Measurements from ENCODE around the gene GRIK1. TPM values are rescaled to one million over a fixed set of nuclear protein-coding genes. Genes with fewer than 3 reads are reported as not detected.

GRIK1 gene
- total and polyA plus RNA-seq, 12 donors: not detected

- TF ChIP-seq CTCF (IDR thresholded peaks at IDR 0.05): no peak
- Histone ChIP-seq H3K36me3 (no peaks in the 10 kb centered on the region), H3K27me3 (peaks cover 0 to 9% (median 0%) of the 10 kb centered on the region in 7 donors), H3K4me3 (no peak overlapping the region), H3K9me3 (no peaks in the 10 kb centered on the region), H3K4me1 (no peaks in the 10 kb centered on the region), H3K27ac (no peak overlapping the region)
- ATAC-seq: no peak
- intact Hi-C loops (cut with DNase I): loop anchor here in 1 of 10 donors (5.0 kb wide), 1 partner anchor 118 kb away; no protein-coding TSS in a partner anchor
- WGBS, 2 donors: 42 to 52% methylated on average over 3 of the region's 3 CpGs
- no peak for DNase-seq
Observed at GRCh38 chr21:29800056-29800455, 139.7 kb downstream of the GRIK1 start.

GRCh38 chr21:29798840-29799239, 141.0 kb downstream of the GRIK1 start:
- intact Hi-C loops (cut with DNase I): no loop called here
- no peak for ATAC-seq
- H3K36me3 ChIP-seq: no peaks in the 10 kb centered on the region
- H3K4me1 ChIP-seq: no peaks in the 10 kb centered on the region
- no peak for DNase-seq
- WGBS, 2 donors: 62% methylated on average over 3 of the region's 3 CpGs
- TF ChIP-seq CTCF (IDR thresholded peaks at IDR 0.05): no peak
- no peak overlapping the region for H3K27ac ChIP-seq
- no peak overlapping the region for H3K4me3 ChIP-seq
- H3K27me3 ChIP-seq: peaks cover 0 to 9% (median 0%) of the 10 kb centered on the region in 7 donors
- no peaks in the 10 kb centered on the region for H3K9me3 ChIP-seq

- 56 to 63% methylated on average over 3 of the region's 3 CpGs for WGBS, 2 donors
- no peaks in the 10 kb centered on the region for H3K36me3 ChIP-seq
- ATAC-seq: no peak
- H3K27me3 ChIP-seq: peaks cover 0 to 9% (median 0%) of the 10 kb centered on the region in 7 donors
- intact Hi-C loops (cut with DNase I): no loop called here
- H3K9me3 ChIP-seq: no peaks in the 10 kb centered on the region
- no peaks in the 10 kb centered on the region for H3K4me1 ChIP-seq
- H3K27ac ChIP-seq: no peak overlapping the region
- no peak for TF ChIP-seq CTCF (IDR thresholded peaks at IDR 0.05)
- no peak for DNase-seq
- no peak overlapping the region for H3K4me3 ChIP-seq
Observed at GRCh38 chr21:29797155-29797554, 142.6 kb downstream of the GRIK1 start.

- Histone ChIP-seq H3K36me3 (no peaks in the 10 kb centered on the region), H3K4me3 (no peak overlapping the region), H3K27ac (no peak overlapping the region), H3K27me3 (peaks cover 0 to 6% (median 0%) of the 10 kb centered on the region in 7 donors), H3K4me1 (no peaks in the 10 kb centered on the region), H3K9me3 (no peaks in the 10 kb centered on the region)
- TF ChIP-seq CTCF (IDR thresholded peaks at IDR 0.05): no peak
- no peak for ATAC-seq
- WGBS, 2 donors: 62 to 71% methylated on average over 4 of the region's 4 CpGs
- no peak for DNase-seq
- intact Hi-C loops (cut with DNase I): no loop called here
Observed at GRCh38 chr21:29793712-29794111, 146.1 kb downstream of the GRIK1 start.

Data from heart right ventricle (tissue), 16 donors.